Measurements from ENCODE around the gene ARFGAP1. TPM values are rescaled to one million over a fixed set of nuclear protein-coding genes. Genes with fewer than 3 reads are reported as not detected.
"Not testable (repeated sequence)": the region's sequence is repeated elsewhere in the genome, so short reads cannot be mapped to it uniquely, and the experiment has no call there.

The ARFGAP1 gene
- total and polyA plus RNA-seq, 4 donors, result 47.0 to 108 (median 87.6) TPM

- no peaks in the 10 kb centered on the region for H3K36me3 ChIP-seq (ENCODE audit: control insufficient read depth in 4 of 4, insufficient read depth in 4 of 4, low read length in 4 of 4)
- ATAC-seq (ENCODE audit: insufficient read depth, low FRiP score) (no peak), DNase-seq (no peak)
- peaks cover 0 to 15% (median 2%) of the 10 kb centered on the region in 4 donors for H3K9me3 ChIP-seq (ENCODE audit: control insufficient read depth in 4 of 4, insufficient read depth in 3 of 4, low read length in 3 of 4)
- H3K4me3 ChIP-seq, result no peak overlapping the region
- H3K4me1 ChIP-seq (ENCODE audit: control insufficient read depth in 5 of 5, insufficient read depth in 5 of 5, low read length in 5 of 5), result peaks cover 0 to 4% (median 0%) of the 10 kb centered on the region in 5 donors
- WGBS, 2 donors, result 81 to 93% methylated on average over 8 of the region's 8 CpGs
- no peak overlapping the region for H3K27ac ChIP-seq (ENCODE audit: low read depth in 1 of 2, low read length in 1 of 2)
- TF ChIP-seq, protein P1, sequence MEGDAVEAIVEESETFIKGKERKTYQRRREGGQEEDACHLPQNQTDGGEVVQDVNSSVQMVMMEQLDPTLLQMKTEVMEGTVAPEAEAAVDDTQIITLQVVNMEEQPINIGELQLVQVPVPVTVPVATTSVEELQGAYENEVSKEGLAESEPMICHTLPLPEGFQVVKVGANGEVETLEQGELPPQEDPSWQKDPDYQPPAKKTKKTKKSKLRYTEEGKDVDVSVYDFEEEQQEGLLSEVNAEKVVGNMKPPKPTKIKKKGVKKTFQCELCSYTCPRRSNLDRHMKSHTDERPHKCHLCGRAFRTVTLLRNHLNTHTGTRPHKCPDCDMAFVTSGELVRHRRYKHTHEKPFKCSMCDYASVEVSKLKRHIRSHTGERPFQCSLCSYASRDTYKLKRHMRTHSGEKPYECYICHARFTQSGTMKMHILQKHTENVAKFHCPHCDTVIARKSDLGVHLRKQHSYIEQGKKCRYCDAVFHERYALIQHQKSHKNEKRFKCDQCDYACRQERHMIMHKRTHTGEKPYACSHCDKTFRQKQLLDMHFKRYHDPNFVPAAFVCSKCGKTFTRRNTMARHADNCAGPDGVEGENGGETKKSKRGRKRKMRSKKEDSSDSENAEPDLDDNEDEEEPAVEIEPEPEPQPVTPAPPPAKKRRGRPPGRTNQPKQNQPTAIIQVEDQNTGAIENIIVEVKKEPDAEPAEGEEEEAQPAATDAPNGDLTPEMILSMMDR (IDR thresholded peaks at IDR 0.05; ENCODE audit: control extremely low read depth, extremely low read depth), result no peak
- H3K27me3 ChIP-seq (ENCODE audit: control insufficient read depth in 3 of 3, insufficient read depth in 3 of 3, low read length in 2 of 3), result peaks cover 0 to 19% (median 4%) of the 10 kb centered on the region in 3 donors
- no peak overlapping the region for H3K9ac ChIP-seq (ENCODE audit: insufficient read depth in 1 of 2, low read length in 2 of 2)
Observed at GRCh38 chr20:63334356-63334755, 61.7 kb downstream of the ARFGAP1 start.

DNA sequence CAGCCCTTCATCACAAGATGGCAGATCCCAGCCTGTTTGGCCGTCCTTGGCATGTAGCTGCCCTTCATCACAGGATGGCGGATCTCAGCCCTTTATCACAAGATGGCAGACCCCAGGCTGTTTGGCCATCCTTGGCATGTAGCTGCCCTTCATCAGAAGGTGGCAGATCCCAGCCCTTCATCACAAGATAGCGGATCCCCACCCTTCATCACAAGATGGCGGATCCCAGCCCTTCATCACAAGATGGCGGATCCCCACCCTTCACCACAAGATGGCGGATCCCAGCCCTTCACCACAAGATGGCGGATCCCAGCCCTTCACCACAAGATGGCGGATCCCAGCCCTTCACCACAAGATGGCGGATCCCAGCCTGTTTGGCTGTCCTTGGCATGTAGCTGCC is 62.4 kb downstream of the ARFGAP1 start:
- WGBS, 2 donors, result 97 to 98% methylated on average over 8 to 9 of the region's 9 CpGs
- H3K36me3 ChIP-seq (ENCODE audit: control insufficient read depth in 4 of 4, insufficient read depth in 4 of 4, low read length in 4 of 4); ATAC-seq (ENCODE audit: insufficient read depth, low FRiP score); H3K4me3 ChIP-seq; DNase-seq; H3K4me1 ChIP-seq (ENCODE audit: control insufficient read depth in 5 of 5, insufficient read depth in 5 of 5, low read length in 5 of 5); H3K9ac ChIP-seq (ENCODE audit: insufficient read depth in 1 of 2, low read length in 2 of 2); H3K27ac ChIP-seq (ENCODE audit: low read depth in 1 of 2, low read length in 1 of 2): not testable (repeated sequence)
- H3K27me3 ChIP-seq (ENCODE audit: control insufficient read depth in 3 of 3, insufficient read depth in 3 of 3, low read length in 2 of 3), result peaks cover 0 to 19% (median 4%) of the 10 kb centered on the region in 3 donors
- H3K9me3 ChIP-seq (ENCODE audit: control insufficient read depth in 4 of 4, insufficient read depth in 3 of 4, low read length in 3 of 4), result peaks cover 0 to 15% (median 2%) of the 10 kb centered on the region in 4 donors

GRCh38 chr20:63335711-63336110 is 63.1 kb downstream of the ARFGAP1 start:
- H3K27me3 ChIP-seq (ENCODE audit: control insufficient read depth in 3 of 3, insufficient read depth in 3 of 3, low read length in 2 of 3), result peaks cover 0 to 19% (median 4%) of the 10 kb centered on the region in 3 donors
- H3K4me3 ChIP-seq, result no peak overlapping the region
- H3K9ac ChIP-seq (ENCODE audit: insufficient read depth in 1 of 2, low read length in 2 of 2), result no peak overlapping the region
- ATAC-seq (ENCODE audit: insufficient read depth, low FRiP score) (no peak), DNase-seq (no peak)
- peaks cover 0 to 15% (median 2%) of the 10 kb centered on the region in 4 donors for H3K9me3 ChIP-seq (ENCODE audit: control insufficient read depth in 4 of 4, insufficient read depth in 3 of 4, low read length in 3 of 4)
- 44 to 50% methylated on average over 9 of the region's 9 CpGs for WGBS, 2 donors
- H3K4me1 ChIP-seq (ENCODE audit: control insufficient read depth in 5 of 5, insufficient read depth in 5 of 5, low read length in 5 of 5), result peaks cover 0 to 3% (median 0%) of the 10 kb centered on the region in 5 donors
- no peaks in the 10 kb centered on the region for H3K36me3 ChIP-seq (ENCODE audit: control insufficient read depth in 4 of 4, insufficient read depth in 4 of 4, low read length in 4 of 4)
- TF ChIP-seq, protein P1 (IDR thresholded peaks at IDR 0.05; ENCODE audit: control extremely low read depth, extremely low read depth), result no peak
- no peak overlapping the region for H3K27ac ChIP-seq (ENCODE audit: low read depth in 1 of 2, low read length in 1 of 2)

DNA sequence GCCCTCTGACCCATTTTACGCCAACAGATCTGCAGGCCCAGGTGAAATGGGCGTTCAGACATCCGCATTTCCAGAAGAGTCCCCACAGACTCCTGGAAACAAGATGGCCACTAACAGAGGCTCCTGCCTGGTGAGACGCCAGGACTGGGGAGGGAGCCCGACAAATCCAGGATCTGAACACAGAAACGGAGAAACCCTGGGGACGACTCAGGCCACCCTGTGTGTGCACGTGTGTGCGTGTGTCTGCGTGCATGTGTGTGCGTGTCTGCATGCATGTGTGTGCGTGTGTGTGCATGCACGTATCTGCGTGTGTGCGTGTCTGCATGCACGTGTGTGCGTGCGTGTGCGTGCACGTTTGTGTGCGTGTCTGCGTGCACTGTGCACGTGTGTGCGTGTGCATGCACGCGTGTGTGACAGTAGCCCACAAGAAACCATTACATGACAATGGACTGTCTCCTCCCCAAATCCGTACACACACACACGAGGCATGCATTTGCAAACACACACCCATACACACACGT is 63.7 kb downstream of the ARFGAP1 start:
- no peaks in the 10 kb centered on the region for H3K4me1 ChIP-seq (ENCODE audit: control insufficient read depth in 5 of 5, insufficient read depth in 5 of 5, low read length in 5 of 5)
- no peak overlapping the region for H3K27ac ChIP-seq (ENCODE audit: low read depth in 1 of 2, low read length in 1 of 2)
- H3K9ac ChIP-seq (ENCODE audit: insufficient read depth in 1 of 2, low read length in 2 of 2), result no peak overlapping the region
- no peak for DNase-seq
- TF ChIP-seq, protein P1 (IDR thresholded peaks at IDR 0.05; ENCODE audit: control extremely low read depth, extremely low read depth), result no peak
- no peak for ATAC-seq (ENCODE audit: insufficient read depth, low FRiP score)
- WGBS, 2 donors, result 91 to 92% methylated on average over 29 of the region's 29 CpGs
- peaks cover 0 to 19% (median 4%) of the 10 kb centered on the region in 3 donors for H3K27me3 ChIP-seq (ENCODE audit: control insufficient read depth in 3 of 3, insufficient read depth in 3 of 3, low read length in 2 of 3)
- no peak overlapping the region for H3K4me3 ChIP-seq
- no peaks in the 10 kb centered on the region for H3K36me3 ChIP-seq (ENCODE audit: control insufficient read depth in 4 of 4, insufficient read depth in 4 of 4, low read length in 4 of 4)
- peaks cover 0 to 15% (median 2%) of the 10 kb centered on the region in 4 donors for H3K9me3 ChIP-seq (ENCODE audit: control insufficient read depth in 4 of 4, insufficient read depth in 3 of 4, low read length in 3 of 4)
